Panc1 (cell line): Measurements from ENCODE around the gene EVX2.

ENCODE experiments used
- CTCF ChIP-seq: fragments of 450-650 bp; IDR thresholded peaks from 2 replicates; pipeline ENCODE4 v1.5.1; 2017; ENCODE audit warnings: mild to moderate bottlenecking
- POLR2AphosphoS5 ChIP-seq: IDR thresholded peaks from 2 replicates; pipeline ENCODE4 v1.6.1; 2012; ENCODE audit warnings: mild to moderate bottlenecking, low read depth, low read length, moderate library complexity
- REST ChIP-seq, 2 experiments: IDR thresholded peaks; 2 replicates each; pipeline ENCODE4 v1.6.1; 2011 to 2012; ENCODE audit warnings: low read depth in 2 of 2, control low read depth in 1 of 2, low read length in 1 of 2, mild to moderate bottlenecking in 1 of 2, moderate library complexity in 1 of 2; ENCODE audit not compliant: insufficient read depth in 1 of 2
- SIN3A ChIP-seq: IDR thresholded peaks from 2 replicates; pipeline ENCODE4 v1.6.1; 2012; ENCODE audit warnings: low read depth, mild to moderate bottlenecking, low read length, moderate library complexity, borderline replicate concordance; ENCODE audit not compliant: insufficient read depth
- TCF7L2 ChIP-seq: IDR thresholded peaks from 2 replicates; pipeline ENCODE4 v1.6.1; 2011; ENCODE audit warnings: mild to moderate bottlenecking, low read depth, low read length, inconsistent platforms

DNA sequence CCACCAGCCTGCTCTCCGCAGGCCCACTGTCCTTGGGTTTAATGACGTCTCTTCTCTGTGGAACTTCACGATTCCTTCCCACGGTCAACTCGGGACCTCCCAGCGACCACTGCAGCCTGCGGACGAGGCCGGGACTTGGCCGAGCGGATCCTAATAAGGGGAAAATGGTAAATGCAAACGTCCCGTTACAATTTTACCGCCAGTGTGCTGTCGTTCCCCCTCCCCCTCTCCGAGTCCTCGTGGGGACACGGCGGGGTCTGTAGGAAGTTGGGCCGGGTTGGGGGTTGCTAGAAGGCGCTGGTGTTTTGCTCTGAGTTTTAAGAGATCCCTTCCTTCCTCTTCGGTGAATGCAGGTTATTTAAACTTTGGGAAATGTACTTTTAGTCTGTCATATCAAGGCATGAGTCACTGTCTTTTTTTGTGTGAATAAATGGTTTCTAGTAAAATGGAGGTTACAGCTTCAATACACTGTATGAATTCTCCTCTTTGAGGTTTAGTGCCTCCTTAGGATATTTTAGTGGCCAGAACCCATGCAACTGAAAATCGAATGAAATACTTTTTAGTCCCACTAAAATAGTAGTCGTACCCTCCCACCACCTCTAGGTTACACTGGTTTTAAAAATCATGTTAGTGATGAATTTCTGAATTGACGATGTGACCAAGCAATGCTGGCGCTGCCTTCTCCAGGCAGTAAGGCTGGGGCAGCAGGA lies 25.6 kb upstream of the EVX2 start:
- TF ChIP-seq CTCF: no peak
- no peak for TF ChIP-seq REST (IDR thresholded peaks at IDR 0.05; ENCODE audit: insufficient read depth in 1 of 2, low read depth in 2 of 2, low read length in 1 of 2)
- no peak for TF ChIP-seq POLR2AphosphoS5
- no peak for TF ChIP-seq TCF7L2
- TF ChIP-seq SIN3A: no peak
